Tibial nerve (tissue), 3 donors: ENCODE measurements around the gene GPC4.

Experiments
- CTCF ChIP-seq, 5 experiments: fragments of 200-600 bp in 3 of 5; fragments of 450-650 bp in 2 of 5; sonication (generic) in 3 of 5; IDR thresholded peaks; one replicate each; pipeline ENCODE4 v1.5.1; 2016 to 2019; ENCODE audit warnings: antibody characterized with exemption in 5 of 5, mild to moderate bottlenecking in 3 of 5, moderate library complexity in 2 of 5
- POLR2A ChIP-seq, 2 donors: fragments of 450-650 bp; IDR thresholded peaks; one replicate each; pipeline ENCODE4 v1.6.1; 2017; ENCODE audit warnings: antibody characterized with exemption in 2 of 2, mild to moderate bottlenecking in 2 of 2, moderate library complexity in 2 of 2

- TF ChIP-seq POLR2A (IDR thresholded peaks at IDR 0.05) (no peak), CTCF (IDR thresholded peaks at IDR 0.05) (no peak)
These were observed 38.9 kb downstream of the GPC4 start for GRCh38 chrX:133376422-133376821.
